ENCODE results near the gene PTPRM.

GRCh38 chr18:7953095-7953958, 386.2 kb downstream of the PTPRM start:
- TF ChIP-seq HOXA7 (CRISPR knock-in tag; IDR thresholded peaks at IDR 0.05; ENCODE audit: borderline replicate concordance) (no peak), ZNF580 (tag by site-specific recombination; IDR thresholded peaks at IDR 0.05) (no peak), REST (tag by site-specific recombination; IDR thresholded peaks at IDR 0.05) (no peak), CTCF (tag by site-specific recombination; IDR thresholded peaks at IDR 0.05) (no peak), PRDM1 (tag by site-specific recombination; IDR thresholded peaks at IDR 0.05) (no peak)

Data from HEK293 (cell line).